Measurements from ENCODE around the gene BEST1.
"Not testable (repeated sequence)": the region's sequence is repeated elsewhere in the genome, so short reads cannot be mapped to it uniquely, and the experiment has no call there.

BEST1 gene

GRCh38 chr11:61949169-61950034 is 749 bp upstream of the BEST1 start:
- no peak for DNase-seq (ENCODE audit: low read depth)

GRCh38 chr11:61951484-61952135 is 1.5 kb downstream of the BEST1 start:
- DNase-seq (ENCODE audit: low read depth): no peak

GRCh38 chr11:61952882-61953281 is 2.7 kb downstream of the BEST1 start:
- DNase-seq (ENCODE audit: low read depth): no peak

GRCh38 chr11:61953632-61954031 is 3.5 kb downstream of the BEST1 start:
- DNase-seq (ENCODE audit: low read depth): not testable (repeated sequence)

- no peak for DNase-seq (ENCODE audit: low read depth)
These were observed 4.1 kb downstream of the BEST1 start for GRCh38 chr11:61954106-61954850.

GRCh38 chr11:61954851-61955421 is 4.8 kb downstream of the BEST1 start:
- no peak for DNase-seq (ENCODE audit: low read depth)

- DNase-seq (ENCODE audit: low read depth): no peak
These were observed 5.4 kb downstream of the BEST1 start for GRCh38 chr11:61955422-61956135.

GRCh38 chr11:61956191-61957020 is 6.3 kb downstream of the BEST1 start:
- no peak for DNase-seq (ENCODE audit: low read depth)

- DNase-seq (ENCODE audit: low read depth): no peak
These were observed 7.0 kb downstream of the BEST1 start for GRCh38 chr11:61957021-61957770.

- no peak for DNase-seq (ENCODE audit: low read depth)
These were observed 8.4 kb downstream of the BEST1 start for GRCh38 chr11:61958590-61958989.

- no peak for DNase-seq (ENCODE audit: low read depth)
These were observed 9.0 kb downstream of the BEST1 start for GRCh38 chr11:61959114-61959513.

- DNase-seq (ENCODE audit: low read depth): no peak
These were observed 9.5 kb downstream of the BEST1 start for GRCh38 chr11:61959678-61960077.

- DNase-seq (ENCODE audit: low read depth): no peak
These were observed 10.4 kb downstream of the BEST1 start for GRCh38 chr11:61960532-61960931.

GRCh38 chr11:61961570-61962212 is 11.5 kb downstream of the BEST1 start:
- no peak for DNase-seq (ENCODE audit: low read depth)

- DNase-seq (ENCODE audit: low read depth): no peak
These were observed 12.3 kb downstream of the BEST1 start for GRCh38 chr11:61962213-61963015.

GRCh38 chr11:61963016-61963281 is 12.8 kb downstream of the BEST1 start:
- no peak for DNase-seq (ENCODE audit: low read depth)

- DNase-seq (ENCODE audit: low read depth): no peak
These were observed 13.3 kb downstream of the BEST1 start for GRCh38 chr11:61963282-61964057.

- no peak for DNase-seq (ENCODE audit: low read depth)
These were observed 14.0 kb downstream of the BEST1 start for GRCh38 chr11:61964058-61964665.
